ENCODE data around the gene DMD.

GRCh38 chrX:31298916-31299315 lies 1912.4 kb downstream of the DMD start:
- TF ChIP-seq, protein P1, sequence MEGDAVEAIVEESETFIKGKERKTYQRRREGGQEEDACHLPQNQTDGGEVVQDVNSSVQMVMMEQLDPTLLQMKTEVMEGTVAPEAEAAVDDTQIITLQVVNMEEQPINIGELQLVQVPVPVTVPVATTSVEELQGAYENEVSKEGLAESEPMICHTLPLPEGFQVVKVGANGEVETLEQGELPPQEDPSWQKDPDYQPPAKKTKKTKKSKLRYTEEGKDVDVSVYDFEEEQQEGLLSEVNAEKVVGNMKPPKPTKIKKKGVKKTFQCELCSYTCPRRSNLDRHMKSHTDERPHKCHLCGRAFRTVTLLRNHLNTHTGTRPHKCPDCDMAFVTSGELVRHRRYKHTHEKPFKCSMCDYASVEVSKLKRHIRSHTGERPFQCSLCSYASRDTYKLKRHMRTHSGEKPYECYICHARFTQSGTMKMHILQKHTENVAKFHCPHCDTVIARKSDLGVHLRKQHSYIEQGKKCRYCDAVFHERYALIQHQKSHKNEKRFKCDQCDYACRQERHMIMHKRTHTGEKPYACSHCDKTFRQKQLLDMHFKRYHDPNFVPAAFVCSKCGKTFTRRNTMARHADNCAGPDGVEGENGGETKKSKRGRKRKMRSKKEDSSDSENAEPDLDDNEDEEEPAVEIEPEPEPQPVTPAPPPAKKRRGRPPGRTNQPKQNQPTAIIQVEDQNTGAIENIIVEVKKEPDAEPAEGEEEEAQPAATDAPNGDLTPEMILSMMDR (IDR thresholded peaks at IDR 0.05), result no peak
- no peak for TF ChIP-seq SIN3A (IDR thresholded peaks at IDR 0.05; ENCODE audit: borderline replicate concordance, insufficient read depth, low read depth, low read length)
- TF ChIP-seq TCF7L2 (IDR thresholded peaks at IDR 0.05; ENCODE audit: low read depth, low read length), result no peak
- TF ChIP-seq POLR2AphosphoS5 (IDR thresholded peaks at IDR 0.05; ENCODE audit: low read depth, low read length), result no peak

All from Panc1 (cell line).